HG02852 (cell line): ENCODE measurements around the gene CDC26.

Experiments
- ATAC-seq: cut with Tn5 transposase; IDR thresholded peaks from one replicate; pipeline ENCODE4 v1.9.1; 2021; ENCODE audit warnings: mild to moderate bottlenecking, moderate library complexity; ENCODE audit not compliant: unreplicated experiment

The CDC26 gene

GRCh38 chr9:113275157-113276131 lies at the start of gene CDC26, which contains the start of gene PRPF4:
TSS of gene CDC26 (minus strand) at chr9:113275572. CDS start at chr9:113272507, 3,065 bp downstream.
TSS of gene PRPF4 (plus strand) at chr9:113275658. CDS start at chr9:113275744, 86 bp downstream.
- peak; percentile 98 for ATAC-seq

- no peak for ATAC-seq
Measured at GRCh38 chr9:113322671-113323070, 47.3 kb upstream of the CDC26 start.

GRCh38 chr9:113320051-113320450 lies 44.7 kb upstream of the CDC26 start:
- ATAC-seq: no peak

DNA sequence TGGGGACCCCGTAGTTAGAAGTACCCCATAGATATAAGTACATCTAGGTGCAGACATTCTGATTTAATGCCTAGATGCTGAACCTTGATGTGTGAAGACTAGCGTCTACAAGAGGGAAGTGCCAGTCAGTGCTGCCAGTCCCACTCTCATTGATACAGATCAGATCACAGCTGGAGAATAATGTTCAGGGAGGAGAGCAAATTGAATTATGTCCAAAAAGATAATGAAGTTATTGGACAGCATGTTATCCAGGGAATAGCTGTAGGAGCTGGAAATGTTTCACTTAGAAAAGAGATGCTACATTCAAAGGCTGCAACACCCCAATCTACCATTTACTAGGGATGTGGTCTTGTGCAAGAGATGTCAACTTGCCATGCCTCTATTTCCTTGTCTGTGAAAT lies 43.7 kb upstream of the CDC26 start:
- no peak for ATAC-seq

- no peak for ATAC-seq
Measured at GRCh38 chr9:113317777-113318176, 42.4 kb upstream of the CDC26 start.

GRCh38 chr9:113316030-113316429 lies 40.7 kb upstream of the CDC26 start:
- no peak for ATAC-seq

DNA sequence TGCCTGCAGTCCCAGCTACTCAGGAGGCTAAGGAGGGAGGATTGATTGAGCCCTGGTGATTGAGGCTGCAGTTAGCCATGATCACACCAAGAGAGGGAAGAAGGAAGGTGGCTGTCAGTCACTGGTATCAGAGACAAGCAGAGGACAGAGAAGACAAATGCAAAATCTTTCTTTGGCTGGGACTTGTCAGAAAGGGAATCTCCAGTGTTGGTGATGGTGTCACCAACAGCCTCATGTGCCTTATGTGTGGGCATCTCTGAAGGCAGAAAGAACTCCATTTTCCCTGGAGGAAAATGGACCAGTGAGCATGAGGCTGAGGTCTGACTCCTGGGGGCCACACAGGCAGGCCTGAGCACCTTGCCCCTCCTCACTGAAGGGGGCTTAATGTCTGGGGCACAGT lies 39.9 kb upstream of the CDC26 start:
- no peak for ATAC-seq

GRCh38 chr9:113313261-113313660 lies 37.9 kb upstream of the CDC26 start:
- no peak for ATAC-seq

DNA sequence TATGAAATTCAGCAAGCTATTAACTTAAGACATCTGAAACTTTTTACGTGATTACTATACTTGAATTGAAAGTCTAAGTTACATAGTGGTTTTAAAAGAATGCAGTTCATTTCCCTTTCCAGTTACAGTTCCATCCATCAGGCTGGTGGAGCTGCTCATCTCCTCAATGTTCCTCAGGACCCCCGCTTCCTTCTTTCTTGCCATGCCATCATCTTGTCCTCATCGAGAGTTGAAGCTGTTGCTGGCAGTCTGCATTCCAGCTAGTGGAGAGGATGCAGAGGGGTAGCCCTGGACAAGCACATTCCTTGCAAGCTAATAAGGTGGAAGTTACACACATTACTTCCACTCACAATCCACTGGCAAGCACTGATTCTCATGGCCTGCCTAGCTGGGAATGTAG lies 36.6 kb upstream of the CDC26 start:
- no peak for ATAC-seq

DNA sequence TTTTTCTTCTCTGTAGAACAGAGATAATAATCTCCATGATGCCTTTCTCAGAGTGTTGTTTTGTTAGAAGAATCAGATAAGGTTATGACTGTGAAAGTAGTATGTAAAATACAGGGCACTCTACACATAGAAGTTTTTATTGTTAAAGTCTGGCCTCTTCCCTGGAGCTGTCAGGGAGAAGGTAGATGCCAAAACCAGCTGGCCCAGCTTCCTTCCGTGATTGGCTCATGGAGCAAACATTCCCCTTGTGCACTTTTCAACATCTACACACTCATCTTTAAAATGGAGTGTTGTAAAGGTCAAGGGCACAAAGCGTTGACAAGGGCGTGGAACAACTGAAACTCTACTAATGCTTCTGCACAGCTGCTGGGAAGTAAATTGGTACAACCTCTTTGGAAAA lies 35.2 kb upstream of the CDC26 start:
- ATAC-seq: no peak

DNA sequence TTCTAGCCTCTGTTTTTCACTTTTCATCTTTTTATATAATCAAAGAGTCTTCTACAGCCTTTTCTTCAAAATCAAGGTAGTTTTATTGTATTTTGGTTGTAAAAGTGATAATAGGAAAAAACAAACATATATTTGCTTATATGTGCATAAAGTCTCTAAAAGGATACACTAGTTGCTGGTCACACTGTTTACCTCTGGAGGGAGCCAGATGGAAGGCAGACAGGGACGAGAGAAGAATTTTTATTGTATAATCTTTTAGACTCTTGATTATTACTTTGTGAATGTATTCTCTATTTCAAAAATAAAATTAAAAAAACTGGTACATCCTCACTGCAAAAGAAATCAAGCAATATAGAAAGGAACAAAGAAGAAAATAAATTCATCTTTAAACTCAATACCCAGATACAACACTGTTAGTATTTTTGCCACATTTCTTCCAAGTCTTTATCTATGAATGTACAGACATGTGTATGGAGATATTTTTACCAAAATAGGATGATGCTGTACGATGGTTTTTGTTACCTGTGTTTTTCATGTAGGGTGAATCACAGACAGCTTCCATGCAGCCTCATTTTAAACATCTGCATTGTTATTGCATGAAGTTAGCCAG lies 33.9 kb upstream of the CDC26 start:
- no peak for ATAC-seq

GRCh38 chr9:113307396-113307975 lies 32.1 kb upstream of the CDC26 start:
- no peak for ATAC-seq

DNA sequence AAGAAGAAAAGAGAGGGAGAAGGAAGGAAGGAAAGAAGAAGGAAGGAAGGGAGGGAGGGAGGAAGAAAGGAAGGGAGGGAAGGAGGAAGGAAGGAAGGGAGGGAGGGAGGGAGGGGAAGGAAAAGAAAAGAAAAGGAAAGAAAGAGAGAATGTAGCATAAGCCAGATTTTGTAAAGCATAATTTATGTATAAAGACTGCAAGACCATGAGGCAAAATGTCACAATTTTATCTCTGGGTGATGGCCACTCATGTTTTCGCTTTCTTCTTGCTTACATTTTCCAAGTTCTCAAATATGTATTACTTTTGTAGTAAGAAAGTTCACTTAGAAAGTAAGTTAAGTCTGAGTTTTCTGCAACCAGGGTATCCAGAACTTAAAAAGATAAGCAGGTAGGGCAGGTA lies 31.2 kb upstream of the CDC26 start:
- ATAC-seq: no peak

DNA sequence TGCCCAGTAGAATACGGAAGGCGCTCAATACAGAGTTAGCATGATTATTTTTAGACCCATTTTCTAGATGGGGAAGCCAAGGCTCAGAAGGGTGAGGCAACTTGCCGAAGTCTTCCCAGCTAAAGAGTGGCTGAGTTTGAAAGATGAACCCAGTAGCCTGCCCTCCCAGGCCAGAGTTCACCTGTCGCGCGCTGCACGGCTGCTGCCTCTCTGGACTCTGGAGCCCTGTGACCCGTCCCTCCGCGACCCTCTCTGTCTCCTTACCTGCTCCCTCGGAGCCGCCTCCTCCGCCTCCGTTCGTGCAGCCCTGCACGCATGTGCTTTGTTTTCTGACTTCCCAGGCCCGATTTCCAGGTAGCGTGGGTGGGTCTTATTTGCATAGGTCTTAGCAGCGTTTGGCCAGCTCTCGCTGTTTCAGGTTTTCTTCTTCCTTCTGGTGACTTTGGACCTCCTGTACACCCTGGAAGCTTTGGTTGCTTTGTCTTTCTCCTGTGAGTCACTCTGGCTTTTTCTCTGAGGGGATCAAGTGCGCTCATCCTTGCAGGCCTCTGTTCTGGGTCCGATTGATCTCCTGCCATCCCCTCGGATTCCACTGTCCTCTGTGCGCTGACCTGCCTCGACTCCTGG lies 27.5 kb upstream of the CDC26 start, which contains the start of gene RNF183:
RNF183 (minus strand) TSS at position 585 of the 627 bp plus-strand sequence. CDS start 5,192 bp downstream, outside the sequence.
- no peak for ATAC-seq

- ATAC-seq: no peak
Measured at GRCh38 chr9:113301548-113301947, 26.2 kb upstream of the CDC26 start.

DNA sequence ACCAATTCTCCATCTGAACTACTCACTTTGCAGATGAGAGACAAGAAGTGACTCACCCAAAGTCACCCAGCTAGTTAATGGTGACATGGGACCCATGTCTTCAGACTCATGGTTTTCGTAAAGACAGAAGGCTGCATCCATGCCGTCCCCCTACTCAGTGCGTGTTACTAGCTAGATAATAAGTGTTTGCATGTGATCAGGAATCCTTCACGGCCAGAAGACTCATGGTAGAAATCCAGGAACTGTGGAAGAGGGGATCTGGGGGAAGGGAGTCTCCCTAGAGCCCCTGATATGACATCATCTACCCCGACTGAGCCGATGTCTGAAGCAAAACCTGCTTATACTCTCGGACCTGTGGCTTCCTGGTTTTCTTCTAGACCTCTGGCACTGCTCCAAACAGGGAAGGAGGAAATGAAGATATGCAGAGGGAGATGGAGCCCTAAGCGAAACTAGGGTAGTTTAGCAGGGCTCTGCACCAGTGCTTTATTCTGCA lies 24.5 kb upstream of the CDC26 start:
- ATAC-seq: no peak

DNA sequence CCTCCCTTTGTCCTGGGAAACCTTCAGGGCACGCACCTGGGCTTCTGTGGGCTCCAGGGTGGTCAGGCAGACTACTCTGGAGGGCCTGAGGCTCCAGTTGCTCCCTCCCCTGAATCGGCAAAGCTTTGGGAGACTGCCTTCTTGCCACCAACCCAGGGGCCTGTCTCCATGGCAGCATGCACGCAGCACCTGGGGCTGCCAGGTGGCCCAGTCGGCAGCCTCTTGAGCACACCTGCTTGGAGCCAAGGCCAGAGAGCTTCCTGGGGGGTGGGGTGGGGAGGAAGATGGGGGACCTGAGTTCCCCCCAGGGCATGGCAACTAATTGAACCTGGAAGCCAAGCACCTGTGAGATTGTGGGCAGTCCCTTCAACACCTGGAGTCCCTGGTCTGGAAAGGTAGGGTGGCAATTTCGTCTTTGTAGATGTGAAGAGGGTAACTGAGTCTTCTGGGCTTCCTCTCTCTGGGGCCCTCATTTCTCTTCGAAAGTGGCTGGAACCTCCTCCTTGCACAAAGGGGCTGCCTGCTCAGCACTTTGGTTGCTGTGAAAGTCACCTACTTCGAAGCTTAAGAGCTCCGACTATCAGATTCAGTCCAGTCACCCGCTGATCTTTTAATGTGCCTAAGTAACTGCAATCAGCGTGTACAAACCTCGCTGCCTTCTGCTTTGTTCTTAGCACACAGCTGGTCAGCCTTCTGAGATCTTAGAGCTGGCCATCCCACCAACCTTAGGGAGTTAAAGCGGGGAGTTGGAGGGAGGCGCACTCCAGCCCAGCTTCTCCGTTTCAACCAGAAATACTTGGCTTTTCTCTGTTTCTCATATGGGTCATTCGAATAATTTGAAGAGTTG lies 23.8 kb upstream of the CDC26 start:
- ATAC-seq: no peak

- no peak for ATAC-seq
Measured at GRCh38 chr9:113298311-113298710, 22.9 kb upstream of the CDC26 start.

- no peak for ATAC-seq
Measured at GRCh38 chr9:113296796-113297558, 21.6 kb upstream of the CDC26 start.
